HL-60 (cell line): ENCODE measurements around the gene PRKD1.

Source experiments
- DNase-seq, 2 experiments: peaks; one replicate each; pipeline ENCODE4 v3.0.0-alpha.2; 2010 to 2020; ENCODE audit warnings: low read depth in 1 of 2, low spot score in 1 of 2
- H3K27ac ChIP-seq: fragments of 250-450 bp; sonication (Bioruptor Pico); replicated peaks from 2 replicates; pipeline ENCODE4 v1.5.1; 2020; ENCODE audit warnings: mild to moderate bottlenecking, moderate library complexity
- H3K27me3 ChIP-seq: fragments of 250-450 bp; sonication (Bioruptor Pico); 2 replicates; pipeline ENCODE4 v1.5.1; 2021; ENCODE audit warnings: mild to moderate bottlenecking, moderate library complexity; ENCODE audit not compliant: insufficient read depth, poor library complexity, severe bottlenecking
- H3K4me3 ChIP-seq: replicated peaks from 2 replicates; pipeline ENCODE4 v1.5.1; 2011; ENCODE audit warnings: mild to moderate bottlenecking, control low read depth, low read length; ENCODE audit not compliant: insufficient read depth
- GABPA ChIP-seq: IDR thresholded peaks from 2 replicates; pipeline ENCODE4 v1.6.1; 2012; ENCODE audit warnings: low read depth
- POLR2AphosphoS5 ChIP-seq: IDR thresholded peaks from 2 replicates; pipeline ENCODE4 v1.6.1; 2012; ENCODE audit warnings: low read depth
- SPI1 ChIP-seq: IDR thresholded peaks from 2 replicates; pipeline ENCODE4 v1.6.1; 2012; ENCODE audit warnings: low read depth, mild to moderate bottlenecking, borderline replicate concordance
- TF ChIP-seq, protein P1 (sequence below): IDR thresholded peaks from one replicate; pipeline ENCODE4 v1.5.1; 2011; ENCODE audit warnings: low read length, control low read depth, inconsistent platforms; ENCODE audit not compliant: insufficient read depth
- TF ChIP-seq, protein P2 (sequence below): IDR thresholded peaks from 2 replicates; pipeline ENCODE4 v1.6.1; 2012; ENCODE audit warnings: low read depth; ENCODE audit not compliant: insufficient replicate concordance

PRKD1 gene

DNA sequence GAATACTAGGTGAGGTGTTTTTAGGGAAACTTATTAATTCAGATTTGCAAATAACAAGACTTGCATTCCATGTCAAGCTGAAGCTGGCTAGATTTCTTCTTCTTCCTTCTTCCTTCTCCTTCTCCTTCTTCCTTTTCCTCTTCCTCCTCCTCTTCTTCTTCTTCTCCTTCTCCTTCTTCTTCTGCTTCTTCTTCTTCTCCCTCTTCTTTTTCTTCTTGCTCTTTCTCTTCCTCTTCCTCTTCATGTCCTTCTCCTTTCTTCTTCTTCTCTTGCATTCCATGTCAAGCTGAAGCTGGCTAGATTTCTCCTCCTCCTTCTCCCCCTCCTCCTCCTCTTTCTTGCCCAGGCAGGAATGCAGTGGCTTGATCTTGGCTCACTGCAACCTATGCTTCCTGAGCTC is 297.8 kb downstream of the PRKD1 start:
- Histone ChIP-seq H3K27me3 (no peaks in the 10 kb centered on the region), H3K27ac (no peak overlapping the region), H3K4me3 (no peak overlapping the region)
- no peak for DNase-seq
- TF ChIP-seq POLR2AphosphoS5 (no peak), SPI1 (no peak), GABPA (no peak)
- TF ChIP-seq, protein P1, sequence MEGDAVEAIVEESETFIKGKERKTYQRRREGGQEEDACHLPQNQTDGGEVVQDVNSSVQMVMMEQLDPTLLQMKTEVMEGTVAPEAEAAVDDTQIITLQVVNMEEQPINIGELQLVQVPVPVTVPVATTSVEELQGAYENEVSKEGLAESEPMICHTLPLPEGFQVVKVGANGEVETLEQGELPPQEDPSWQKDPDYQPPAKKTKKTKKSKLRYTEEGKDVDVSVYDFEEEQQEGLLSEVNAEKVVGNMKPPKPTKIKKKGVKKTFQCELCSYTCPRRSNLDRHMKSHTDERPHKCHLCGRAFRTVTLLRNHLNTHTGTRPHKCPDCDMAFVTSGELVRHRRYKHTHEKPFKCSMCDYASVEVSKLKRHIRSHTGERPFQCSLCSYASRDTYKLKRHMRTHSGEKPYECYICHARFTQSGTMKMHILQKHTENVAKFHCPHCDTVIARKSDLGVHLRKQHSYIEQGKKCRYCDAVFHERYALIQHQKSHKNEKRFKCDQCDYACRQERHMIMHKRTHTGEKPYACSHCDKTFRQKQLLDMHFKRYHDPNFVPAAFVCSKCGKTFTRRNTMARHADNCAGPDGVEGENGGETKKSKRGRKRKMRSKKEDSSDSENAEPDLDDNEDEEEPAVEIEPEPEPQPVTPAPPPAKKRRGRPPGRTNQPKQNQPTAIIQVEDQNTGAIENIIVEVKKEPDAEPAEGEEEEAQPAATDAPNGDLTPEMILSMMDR = no peak
- TF ChIP-seq, protein P2, sequence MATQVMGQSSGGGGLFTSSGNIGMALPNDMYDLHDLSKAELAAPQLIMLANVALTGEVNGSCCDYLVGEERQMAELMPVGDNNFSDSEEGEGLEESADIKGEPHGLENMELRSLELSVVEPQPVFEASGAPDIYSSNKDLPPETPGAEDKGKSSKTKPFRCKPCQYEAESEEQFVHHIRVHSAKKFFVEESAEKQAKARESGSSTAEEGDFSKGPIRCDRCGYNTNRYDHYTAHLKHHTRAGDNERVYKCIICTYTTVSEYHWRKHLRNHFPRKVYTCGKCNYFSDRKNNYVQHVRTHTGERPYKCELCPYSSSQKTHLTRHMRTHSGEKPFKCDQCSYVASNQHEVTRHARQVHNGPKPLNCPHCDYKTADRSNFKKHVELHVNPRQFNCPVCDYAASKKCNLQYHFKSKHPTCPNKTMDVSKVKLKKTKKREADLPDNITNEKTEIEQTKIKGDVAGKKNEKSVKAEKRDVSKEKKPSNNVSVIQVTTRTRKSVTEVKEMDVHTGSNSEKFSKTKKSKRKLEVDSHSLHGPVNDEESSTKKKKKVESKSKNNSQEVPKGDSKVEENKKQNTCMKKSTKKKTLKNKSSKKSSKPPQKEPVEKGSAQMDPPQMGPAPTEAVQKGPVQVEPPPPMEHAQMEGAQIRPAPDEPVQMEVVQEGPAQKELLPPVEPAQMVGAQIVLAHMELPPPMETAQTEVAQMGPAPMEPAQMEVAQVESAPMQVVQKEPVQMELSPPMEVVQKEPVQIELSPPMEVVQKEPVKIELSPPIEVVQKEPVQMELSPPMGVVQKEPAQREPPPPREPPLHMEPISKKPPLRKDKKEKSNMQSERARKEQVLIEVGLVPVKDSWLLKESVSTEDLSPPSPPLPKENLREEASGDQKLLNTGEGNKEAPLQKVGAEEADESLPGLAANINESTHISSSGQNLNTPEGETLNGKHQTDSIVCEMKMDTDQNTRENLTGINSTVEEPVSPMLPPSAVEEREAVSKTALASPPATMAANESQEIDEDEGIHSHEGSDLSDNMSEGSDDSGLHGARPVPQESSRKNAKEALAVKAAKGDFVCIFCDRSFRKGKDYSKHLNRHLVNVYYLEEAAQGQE = no peak

DNA sequence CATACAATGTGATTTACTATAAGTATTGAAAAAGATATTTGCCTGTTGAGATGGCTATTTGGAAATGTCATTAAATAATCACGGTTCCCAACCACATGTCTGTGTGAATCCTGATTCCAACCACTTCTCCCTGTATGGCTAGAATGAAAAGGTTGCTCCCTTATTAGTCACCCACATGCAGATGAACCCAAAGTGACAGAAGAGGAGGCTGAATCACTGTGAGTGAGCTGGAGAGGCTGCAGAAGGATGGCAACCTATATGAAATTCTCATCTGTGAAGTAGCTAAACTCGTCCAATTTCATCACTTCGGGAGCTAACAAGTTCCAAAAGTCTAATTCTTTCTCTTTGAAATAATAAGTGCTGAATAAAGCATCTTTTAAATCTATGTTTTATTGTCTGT is 300.5 kb downstream of the PRKD1 start:
- TF ChIP-seq, protein P1 = no peak
- no peak for TF ChIP-seq POLR2AphosphoS5

DNA sequence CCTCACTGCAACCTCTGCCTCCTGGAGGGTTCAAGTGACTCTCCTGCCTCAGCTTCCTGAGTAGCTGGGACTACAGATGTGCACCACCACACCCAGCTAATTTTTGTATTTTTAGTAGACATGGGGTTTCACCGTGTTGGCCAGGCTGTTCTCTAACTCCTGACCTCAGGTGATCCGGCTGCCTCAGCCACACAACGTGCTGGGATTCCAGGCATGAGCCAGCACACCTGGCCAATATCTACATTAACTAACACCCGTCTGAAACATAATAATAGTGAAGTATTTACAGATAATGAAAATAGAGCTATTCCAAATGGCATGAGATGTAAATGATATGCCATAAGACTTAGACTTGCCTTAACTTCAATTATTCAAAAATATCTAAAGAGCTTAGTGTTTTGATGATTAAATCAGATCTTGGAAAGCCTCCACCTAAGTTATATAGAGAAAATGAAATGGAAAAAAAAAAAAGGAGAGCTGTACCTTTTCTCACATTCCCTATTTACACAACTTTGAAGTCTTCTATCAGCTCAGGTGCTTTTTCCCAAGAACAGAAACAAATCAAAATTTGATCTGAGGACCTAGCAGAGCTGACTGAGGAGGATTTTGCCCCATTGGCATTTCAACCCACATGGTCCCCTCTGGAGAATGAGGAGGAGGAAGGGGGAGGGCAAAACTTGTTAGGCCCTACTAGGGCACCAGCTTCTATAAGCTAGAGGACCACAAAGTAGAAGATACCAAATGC is 309.2 kb downstream of the PRKD1 start:
- H3K4me3 ChIP-seq = no peak overlapping the region
- DNase-seq = no peak
- TF ChIP-seq GABPA (no peak), SPI1 (no peak), POLR2AphosphoS5 (no peak)
- TF ChIP-seq, protein P1 = no peak
- TF ChIP-seq, protein P2 = no peak
- no peaks in the 10 kb centered on the region for H3K27me3 ChIP-seq
- no peak overlapping the region for H3K27ac ChIP-seq

More for the DNA sequence above, 300.5 kb downstream of the PRKD1 start:
- DNase-seq = no peak
- Histone ChIP-seq H3K4me3 (no peak overlapping the region), H3K27ac (no peak overlapping the region), H3K27me3 (no peaks in the 10 kb centered on the region)

DNA sequence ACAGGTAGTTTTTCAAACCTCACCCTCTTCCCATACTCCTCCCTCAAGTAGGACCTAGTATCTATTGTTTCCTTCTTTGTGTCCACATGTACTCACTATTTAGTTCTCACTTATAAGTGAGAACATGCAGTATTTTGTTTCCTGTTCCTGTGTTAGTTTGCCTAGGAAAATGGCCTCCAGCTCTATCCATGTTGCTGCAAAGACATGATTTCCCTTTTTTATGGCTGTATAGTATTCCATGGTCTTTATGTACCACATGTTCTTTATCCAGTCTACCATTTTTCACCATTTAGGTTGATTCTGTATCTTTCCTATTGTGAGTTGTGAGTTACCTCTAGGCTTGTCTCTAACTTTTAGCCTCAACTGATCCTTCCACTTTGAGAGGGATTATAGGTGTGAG is 310.7 kb downstream of the PRKD1 start:
- Histone ChIP-seq H3K27me3 (no peaks in the 10 kb centered on the region), H3K4me3 (no peak overlapping the region), H3K27ac (no peak overlapping the region)
- TF ChIP-seq SPI1 = no peak
- TF ChIP-seq, protein P1 = no peak
- TF ChIP-seq, protein P2 = no peak
- no peak for TF ChIP-seq GABPA
- TF ChIP-seq POLR2AphosphoS5 = no peak
- DNase-seq = no peak
